Thoracic aorta (tissue), 2 donors: ENCODE data around the gene DISC1. TPM values are rescaled to one million over a fixed set of nuclear protein-coding genes. Genes with fewer than 3 reads are reported as not detected.
"Not testable (repeated sequence)": the region's sequence is repeated elsewhere in the genome, so short reads cannot be mapped to it uniquely, and the experiment has no call there.

ENCODE experiments used
- ATAC-seq: fragments of 150-250 bp; one replicate; pipeline ENCODE4 v1.8.0; 2017; ENCODE audit warnings: low read depth; ENCODE audit not compliant: insufficient number of reproducible peaks, low FRiP score
- DNase-seq: peaks from one replicate; pipeline ENCODE4 v3.0.0-alpha.2; 2020; ENCODE audit warnings: low spot score
- H3K27ac ChIP-seq, 2 donors: fragments of 200-600 bp; sonication (generic); 1 replicate in 1 of 2; 2 replicates in 1 of 2; pipeline ENCODE4 v1.5.1; 2016; ENCODE audit warnings: mild to moderate bottlenecking in 2 of 2, moderate library complexity in 2 of 2
- H3K27me3 ChIP-seq: fragments of 200-600 bp; sonication (generic); replicated peaks from 2 replicates; pipeline ENCODE4 v1.6.0; 2016; ENCODE audit warnings: mild to moderate bottlenecking; ENCODE audit not compliant: insufficient read depth
- H3K36me3 ChIP-seq: fragments of 200-600 bp; sonication (generic); one replicate; pipeline ENCODE4 v1.5.1; 2016
- H3K4me1 ChIP-seq, 2 donors: fragments of 200-600 bp; sonication (generic); 1 replicate in 1 of 2; 2 replicates in 1 of 2; pipeline versions ENCODE4 v1.5.1 to v1.6.0; 2016; ENCODE audit warnings: low read depth in 2 of 2, mild to moderate bottlenecking in 1 of 2; ENCODE audit not compliant: control insufficient read depth in 1 of 2
- H3K4me3 ChIP-seq: fragments of 200-600 bp; sonication (generic); 2 replicates; pipeline ENCODE4 v1.5.1; 2016; ENCODE audit warnings: mild to moderate bottlenecking
- H3K9me3 ChIP-seq: fragments of 200-600 bp; sonication (generic); 2 replicates; pipeline ENCODE4 v1.5.1; 2016
- CTCF ChIP-seq: fragments of 200-600 bp; sonication (generic); IDR thresholded peaks from one replicate; pipeline ENCODE4 v1.5.1; 2019; ENCODE audit warnings: antibody characterized with exemption
- total RNA-seq, 2 donors: library from RNA; depleted of rRNA; stranded (reverse); fragments of >200 nt; gene quantifications; one replicate each; pipeline versions ENCODE4 v1.1.0 to v1.2.3, GENCODE V29; 2016

DISC1 gene
- total RNA-seq, 2 donors from 2014 or later, result 13.1 to 26.9 TPM

- DNase-seq (no peak), ATAC-seq (no peak)
- TF ChIP-seq CTCF, result no peak
- Histone ChIP-seq H3K4me1 (no peaks in the 10 kb centered on the region), H3K36me3 (no peaks in the 10 kb centered on the region), H3K4me3 (no peak overlapping the region), H3K9me3 (no peaks in the 10 kb centered on the region), H3K27ac (no peak overlapping the region), H3K27me3 (no peaks in the 10 kb centered on the region)
Observed at GRCh38 chr1:231938711-231939110, 312.1 kb downstream of the DISC1 start.

GRCh38 chr1:231939118-231939517, 312.5 kb downstream of the DISC1 start:
- H3K9me3 ChIP-seq, result no peaks in the 10 kb centered on the region
- no peaks in the 10 kb centered on the region for H3K36me3 ChIP-seq
- H3K27me3 ChIP-seq, result no peaks in the 10 kb centered on the region
- TF ChIP-seq CTCF, result no peak
- DNase-seq (no peak), ATAC-seq (no peak)
- no peaks in the 10 kb centered on the region for H3K4me1 ChIP-seq
- no peak overlapping the region for H3K4me3 ChIP-seq
- H3K27ac ChIP-seq, result no peak overlapping the region

DNA sequence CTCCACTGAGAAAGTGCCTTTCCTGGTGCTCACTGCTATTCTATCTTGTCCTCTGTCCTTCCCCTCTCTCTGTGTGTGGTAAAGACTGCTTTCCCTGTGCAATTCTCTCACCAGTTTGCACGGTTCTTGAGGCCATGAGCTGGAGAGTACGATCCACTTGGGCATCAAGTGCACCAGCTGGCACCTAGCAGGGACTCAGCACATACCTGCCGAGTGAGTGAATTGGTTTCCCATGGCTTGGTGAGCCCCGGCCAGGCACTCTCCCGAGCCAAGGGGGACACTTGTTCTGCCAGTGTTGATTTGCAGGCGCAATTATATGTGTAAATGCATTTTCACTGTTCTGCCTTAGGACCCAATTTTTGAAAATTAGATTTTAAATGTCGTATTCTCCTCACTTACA, 313.5 kb downstream of the DISC1 start:
- no peak for DNase-seq

GRCh38 chr1:231940701-231941100, 314.1 kb downstream of the DISC1 start:
- H3K27me3 ChIP-seq, result no peaks in the 10 kb centered on the region
- H3K9me3 ChIP-seq, result no peaks in the 10 kb centered on the region
- no peak overlapping the region for H3K4me3 ChIP-seq
- no peaks in the 10 kb centered on the region for H3K4me1 ChIP-seq
- no peak for TF ChIP-seq CTCF
- no peak overlapping the region for H3K27ac ChIP-seq
- DNase-seq (no peak), ATAC-seq (no peak)
- no peaks in the 10 kb centered on the region for H3K36me3 ChIP-seq

More for the DNA sequence above, 313.5 kb downstream of the DISC1 start:
- no peak overlapping the region for H3K27ac ChIP-seq
- no peak for TF ChIP-seq CTCF
- no peaks in the 10 kb centered on the region for H3K27me3 ChIP-seq
- H3K4me3 ChIP-seq, result no peak overlapping the region
- H3K36me3 ChIP-seq, result no peaks in the 10 kb centered on the region
- no peak for ATAC-seq
- H3K9me3 ChIP-seq, result no peaks in the 10 kb centered on the region
- no peaks in the 10 kb centered on the region for H3K4me1 ChIP-seq

- H3K27me3 ChIP-seq, result no peaks in the 10 kb centered on the region
- no peak overlapping the region for H3K27ac ChIP-seq
- H3K4me3 ChIP-seq, result no peak overlapping the region
- no peaks in the 10 kb centered on the region for H3K36me3 ChIP-seq
- DNase-seq (no peak), ATAC-seq (no peak)
- H3K4me1 ChIP-seq, result no peaks in the 10 kb centered on the region
- no peaks in the 10 kb centered on the region for H3K9me3 ChIP-seq
- TF ChIP-seq CTCF, result no peak
Observed at GRCh38 chr1:231943084-231943483, 316.5 kb downstream of the DISC1 start.

GRCh38 chr1:231948102-231948501, 321.5 kb downstream of the DISC1 start:
- H3K27ac ChIP-seq, DNase-seq, H3K9me3 ChIP-seq, ATAC-seq, H3K36me3 ChIP-seq, H3K4me3 ChIP-seq, H3K27me3 ChIP-seq: not testable (repeated sequence)
- peaks cover 2 to 19% of the 10 kb centered on the region in 2 donors for H3K4me1 ChIP-seq
